NCI-H526 treated with DMSO at 0.1 percent for 48 hours (cell line): Measurements from ENCODE around the gene LANCL1.

Source experiments
- DNase-seq: peaks from one replicate; lab custom pipeline; 2025; lab: John Stamatoyannopoulos, UW

LANCL1 gene

GRCh38 chr2:210476194-210477128 is at the start of gene LANCL1:
TSS of gene LANCL1 (minus strand) at chr2:210476759. CDS start at chr2:210476396, 363 bp downstream.
- peak; percentile 91 for DNase-seq

- no peak for DNase-seq
Observed at GRCh38 chr2:210524533-210524932, 48.0 kb upstream of the LANCL1 start.

GRCh38 chr2:210523650-210524289 is 47.2 kb upstream of the LANCL1 start:
- no peak for DNase-seq

GRCh38 chr2:210522399-210522798 is 45.8 kb upstream of the LANCL1 start:
- no peak for DNase-seq

GRCh38 chr2:210519594-210519993 is 43.0 kb upstream of the LANCL1 start:
- DNase-seq = no peak

GRCh38 chr2:210517264-210517663 is 40.7 kb upstream of the LANCL1 start:
- DNase-seq = no peak

GRCh38 chr2:210515911-210516310 is 39.4 kb upstream of the LANCL1 start:
- DNase-seq = no peak

- no peak for DNase-seq
Observed at GRCh38 chr2:210503725-210504191, 27.2 kb upstream of the LANCL1 start.

- peak; percentile 13 for DNase-seq
Observed at GRCh38 chr2:210503001-210503623, 26.6 kb upstream of the LANCL1 start.

GRCh38 chr2:210496512-210496911 is 20.0 kb upstream of the LANCL1 start:
- DNase-seq = no peak

- no peak for DNase-seq
Observed at GRCh38 chr2:210493528-210493927, 17.0 kb upstream of the LANCL1 start.

GRCh38 chr2:210481601-210482175 is 5.1 kb upstream of the LANCL1 start:
- DNase-seq = no peak

- no peak for DNase-seq
Observed at GRCh38 chr2:210480764-210481163, 4.2 kb upstream of the LANCL1 start.

- no peak for DNase-seq
Observed at GRCh38 chr2:210480079-210480478, 3.5 kb upstream of the LANCL1 start.

GRCh38 chr2:210478661-210479060 is 2.1 kb upstream of the LANCL1 start:
- DNase-seq = no peak

- DNase-seq = no peak
Observed at GRCh38 chr2:210477496-210477895, 937 bp upstream of the LANCL1 start.

GRCh38 chr2:210475706-210476105 is 853 bp downstream of the LANCL1 start:
- no peak for DNase-seq

GRCh38 chr2:210474776-210475175 is 1.8 kb downstream of the LANCL1 start:
- no peak for DNase-seq

GRCh38 chr2:210461401-210461800 is 15.2 kb downstream of the LANCL1 start:
- no peak for DNase-seq

GRCh38 chr2:210460322-210461227 is 16.0 kb downstream of the LANCL1 start:
- no peak for DNase-seq

GRCh38 chr2:210459880-210460279 is 16.7 kb downstream of the LANCL1 start:
- DNase-seq = no peak
